Measurements from ENCODE around the gene FRMD6. TPM values are rescaled to one million over a fixed set of nuclear protein-coding genes. Genes with fewer than 3 reads are reported as not detected.
"Not testable (repeated sequence)": the region's sequence is repeated elsewhere in the genome, so short reads cannot be mapped to it uniquely, and the experiment has no call there.

FRMD6 gene
- total and polyA plus RNA-seq, 8 donors: 5.9 to 35.2 (median 9.7) TPM

- Histone ChIP-seq H3K9me3 (no peaks in the 10 kb centered on the region), H3K36me3 (no peaks in the 10 kb centered on the region), H3K27ac (no peak overlapping the region), H3K4me1 (peaks cover 0 to 6% (median 0%) of the 10 kb centered on the region in 4 donors), H3K4me3 (no peak overlapping the region), H3K27me3 (no peaks in the 10 kb centered on the region)
- TF ChIP-seq CTCF (IDR thresholded peaks at IDR 0.05) (no peak), EP300 (IDR thresholded peaks at IDR 0.05) (no peak), POLR2A (IDR thresholded peaks at IDR 0.05) (no peak), POLR2AphosphoS5 (IDR thresholded peaks at IDR 0.05) (no peak)
- intact Hi-C loops (cut with DNase I; ENCODE audit: low total_unique reads): no loop called here
- DNase-seq: no peak
Observed at GRCh38 chr14:51627313-51627712, 24.4 kb upstream of the FRMD6 start.

GRCh38 chr14:51628238-51628637, 23.5 kb upstream of the FRMD6 start:
- H3K4me1 ChIP-seq: peaks cover 0 to 6% (median 0%) of the 10 kb centered on the region in 4 donors
- intact Hi-C loops (cut with DNase I; ENCODE audit: low total_unique reads): no loop called here
- no peak overlapping the region for H3K27ac ChIP-seq
- no peak overlapping the region for H3K4me3 ChIP-seq
- no peak for TF ChIP-seq POLR2A (IDR thresholded peaks at IDR 0.05)
- TF ChIP-seq POLR2AphosphoS5 (IDR thresholded peaks at IDR 0.05): no peak
- TF ChIP-seq EP300 (IDR thresholded peaks at IDR 0.05): no peak
- no peak for TF ChIP-seq CTCF (IDR thresholded peaks at IDR 0.05)
- H3K27me3 ChIP-seq: no peaks in the 10 kb centered on the region
- WGBS, 5 donors: 74 to 91% (median 81%) methylated on average over 1 of the region's 1 CpG
- no peaks in the 10 kb centered on the region for H3K36me3 ChIP-seq
- no peaks in the 10 kb centered on the region for H3K9me3 ChIP-seq
- DNase-seq: no peak

GRCh38 chr14:51630987-51631386, 20.7 kb upstream of the FRMD6 start:
- no peak for DNase-seq
- TF ChIP-seq POLR2A (IDR thresholded peaks at IDR 0.05): no peak
- no peak for TF ChIP-seq EP300 (IDR thresholded peaks at IDR 0.05)
- TF ChIP-seq CTCF (IDR thresholded peaks at IDR 0.05): no peak
- TF ChIP-seq POLR2AphosphoS5 (IDR thresholded peaks at IDR 0.05): no peak
- peaks cover 0 to 6% (median 0%) of the 10 kb centered on the region in 4 donors for H3K4me1 ChIP-seq
- 77 to 93% (median 78%) methylated on average over 2 of the region's 2 CpGs for WGBS, 5 donors
- no peaks in the 10 kb centered on the region for H3K36me3 ChIP-seq
- no peak overlapping the region for H3K27ac ChIP-seq
- no peak overlapping the region for H3K4me3 ChIP-seq
- H3K9me3 ChIP-seq: no peaks in the 10 kb centered on the region
- intact Hi-C loops (cut with DNase I; ENCODE audit: low total_unique reads): no loop called here
- no peaks in the 10 kb centered on the region for H3K27me3 ChIP-seq

GRCh38 chr14:51633298-51633697, 18.4 kb upstream of the FRMD6 start:
- 79 to 94% (median 90%) methylated on average over 2 of the region's 2 CpGs for WGBS, 5 donors
- H3K9me3 ChIP-seq; H3K27ac ChIP-seq; DNase-seq; H3K4me3 ChIP-seq; H3K4me1 ChIP-seq; H3K27me3 ChIP-seq; intact Hi-C loops (cut with DNase I; ENCODE audit: low total_unique reads); H3K36me3 ChIP-seq: not testable (repeated sequence)

GRCh38 chr14:51636109-51636508, 15.6 kb upstream of the FRMD6 start:
- H3K4me1 ChIP-seq: no peaks in the 10 kb centered on the region
- no peaks in the 10 kb centered on the region for H3K9me3 ChIP-seq
- intact Hi-C loops (cut with DNase I; ENCODE audit: low total_unique reads): no loop called here
- DNase-seq: no peak
- H3K27me3 ChIP-seq: no peaks in the 10 kb centered on the region
- H3K36me3 ChIP-seq: no peaks in the 10 kb centered on the region
- H3K4me3 ChIP-seq: no peak overlapping the region
- 74 to 94% (median 80%) methylated on average over 4 of the region's 4 CpGs for WGBS, 5 donors
- H3K27ac ChIP-seq: no peak overlapping the region
- TF ChIP-seq POLR2A (IDR thresholded peaks at IDR 0.05) (no peak), POLR2AphosphoS5 (IDR thresholded peaks at IDR 0.05) (no peak), CTCF (IDR thresholded peaks at IDR 0.05) (no peak), EP300 (IDR thresholded peaks at IDR 0.05) (no peak)
